Ectodermal cell (in vitro differentiated cells): ENCODE measurements around the gene LDLRAD3.

Experiments used
- H3K27ac ChIP-seq: 2 replicates; pipeline ENCODE4 v1.7.0; 2013; ENCODE audit warnings: mild to moderate bottlenecking, low read depth, low read length; ENCODE audit not compliant: insufficient read depth, poor library complexity, severe bottlenecking
- H3K27me3 ChIP-seq: 2 replicates; pipeline ENCODE4 v1.7.0; 2013; ENCODE audit warnings: mild to moderate bottlenecking, low read length; ENCODE audit not compliant: insufficient read depth, control insufficient read depth, poor library complexity, severe bottlenecking
- H3K36me3 ChIP-seq: one replicate; pipeline ENCODE4 v1.7.0; 2013; ENCODE audit warnings: low read length; ENCODE audit not compliant: control insufficient read depth, insufficient read depth
- H3K4me1 ChIP-seq: one replicate; pipeline ENCODE4 v1.7.0; 2013; ENCODE audit warnings: low read length; ENCODE audit not compliant: control insufficient read depth, insufficient read depth
- H3K4me3 ChIP-seq: 2 replicates; pipeline ENCODE4 v1.7.0; 2013; ENCODE audit warnings: low read depth, low read length, control low read depth; ENCODE audit not compliant: insufficient read depth
- H3K9me3 ChIP-seq: 2 replicates; pipeline ENCODE4 v1.7.0; 2013; ENCODE audit warnings: mild to moderate bottlenecking, low read length, moderate library complexity; ENCODE audit not compliant: control insufficient read depth
- WGBS, 2 experiments: methylation state at CpG; one replicate each; pipeline ENCODE4 v1.1.7; 2013; ENCODE audit warnings: missing lambda C conversion rate in 2 of 2; 5-methylcytosine and 5-hydroxymethylcytosine counted together

Gene LDLRAD3

DNA sequence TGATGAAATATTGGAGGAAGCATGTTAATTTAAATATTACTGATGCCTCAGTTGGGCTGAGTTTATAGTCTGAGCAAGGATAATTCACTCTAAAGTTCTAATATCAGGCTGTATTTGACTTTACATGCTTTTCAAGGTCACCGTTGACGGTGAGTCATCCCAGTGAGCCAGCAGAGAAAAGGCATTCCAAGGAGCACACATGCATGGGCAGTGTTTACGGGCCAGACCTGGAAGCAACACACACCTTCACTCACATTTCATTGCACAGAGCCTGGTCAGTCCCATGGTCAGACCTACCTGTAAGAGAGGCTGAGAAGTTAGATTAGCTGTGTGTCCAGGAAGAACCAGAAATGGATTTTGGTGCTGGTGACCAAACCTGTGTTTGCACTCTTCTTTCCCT is 291.9 kb downstream of the LDLRAD3 start:
- Histone ChIP-seq H3K9me3 (no peaks in the 10 kb centered on the region), H3K4me1 (peaks cover 2% of the 10 kb centered on the region), H3K36me3 (no peaks in the 10 kb centered on the region), H3K4me3 (no peak overlapping the region), H3K27ac (no peak overlapping the region), H3K27me3 (no peaks in the 10 kb centered on the region)
- WGBS, 2 experiments, result 91 to 98% methylated on average over 3 of the region's 3 CpGs

DNA sequence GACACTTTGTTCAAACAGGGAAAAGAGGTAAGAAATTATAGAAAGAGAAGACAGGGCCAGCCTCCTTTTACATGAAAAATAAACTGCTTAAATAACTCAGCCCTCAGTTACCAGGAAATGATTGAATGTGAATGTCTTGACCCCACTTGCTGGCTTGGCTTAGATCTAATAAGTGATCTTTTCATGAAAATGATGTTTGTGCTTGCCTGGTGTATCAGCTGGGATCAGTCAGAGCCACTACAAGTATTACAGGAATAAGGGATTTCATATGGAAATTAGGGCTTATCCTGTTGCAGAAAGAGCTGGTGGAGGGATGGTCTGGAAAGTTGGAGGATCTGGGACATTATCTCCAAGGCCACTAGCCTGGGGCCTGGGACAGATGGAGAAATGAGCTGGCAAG is 293.5 kb downstream of the LDLRAD3 start:
- Histone ChIP-seq H3K27ac (no peak overlapping the region), H3K4me1 (no peaks in the 10 kb centered on the region), H3K36me3 (no peaks in the 10 kb centered on the region), H3K27me3 (no peaks in the 10 kb centered on the region), H3K4me3 (no peak overlapping the region), H3K9me3 (no peaks in the 10 kb centered on the region)

DNA sequence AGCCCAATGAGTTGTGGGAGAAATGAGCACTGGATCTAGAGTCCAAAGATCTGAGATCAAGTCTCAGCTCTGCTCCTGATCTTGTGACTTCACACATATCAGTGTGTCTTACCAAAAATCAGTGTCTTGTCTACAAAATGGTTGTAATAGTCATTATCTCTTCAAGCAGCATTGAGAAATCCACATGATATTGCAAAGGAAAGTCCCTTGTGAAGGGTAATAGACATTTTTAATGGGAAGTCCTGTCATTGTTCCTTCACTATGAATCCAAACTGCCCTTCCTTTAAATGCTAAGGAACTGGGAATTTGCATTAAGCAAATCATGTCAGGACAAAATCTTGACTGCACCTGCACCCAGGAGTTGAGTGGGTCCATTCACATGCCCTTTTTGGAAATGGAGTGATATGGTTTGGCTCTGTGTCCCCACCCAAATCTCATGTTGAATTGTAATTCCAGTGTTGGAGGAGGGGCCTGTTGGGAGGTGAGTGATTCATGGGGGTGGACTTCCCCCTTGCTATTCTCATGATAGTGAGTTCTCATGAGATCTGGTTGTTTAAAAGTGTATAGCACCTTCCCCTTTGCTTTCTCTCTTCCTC is 294.3 kb downstream of the LDLRAD3 start:
- Histone ChIP-seq H3K27ac (no peak overlapping the region), H3K4me3 (no peak overlapping the region), H3K27me3 (no peaks in the 10 kb centered on the region), H3K36me3 (no peaks in the 10 kb centered on the region), H3K4me1 (no peaks in the 10 kb centered on the region), H3K9me3 (no peaks in the 10 kb centered on the region)

DNA sequence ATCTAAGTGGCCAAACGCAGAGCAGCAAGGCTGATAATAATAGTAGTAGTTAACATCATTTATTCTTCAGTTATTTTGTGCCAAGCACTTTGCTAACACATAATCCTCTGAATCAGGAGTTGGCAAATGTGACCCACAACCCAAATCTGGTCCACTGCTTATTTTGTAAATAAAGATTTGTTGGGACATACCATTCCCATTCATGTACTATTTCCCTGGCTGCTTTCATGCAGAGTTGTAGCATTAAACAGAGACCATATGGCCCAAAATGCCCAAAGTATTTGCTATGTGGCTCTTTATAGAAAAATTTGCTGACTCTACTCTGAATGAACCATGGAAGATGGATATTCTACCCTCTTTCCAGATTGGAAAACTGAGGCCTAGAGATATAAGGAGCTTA is 295.0 kb downstream of the LDLRAD3 start:
- Histone ChIP-seq H3K4me1 (no peaks in the 10 kb centered on the region), H3K36me3 (no peaks in the 10 kb centered on the region), H3K27ac (no peak overlapping the region), H3K4me3 (no peak overlapping the region), H3K9me3 (no peaks in the 10 kb centered on the region), H3K27me3 (no peaks in the 10 kb centered on the region)
- WGBS, 2 experiments, result 80 to 86% methylated on average over 1 of the region's 1 CpG

DNA sequence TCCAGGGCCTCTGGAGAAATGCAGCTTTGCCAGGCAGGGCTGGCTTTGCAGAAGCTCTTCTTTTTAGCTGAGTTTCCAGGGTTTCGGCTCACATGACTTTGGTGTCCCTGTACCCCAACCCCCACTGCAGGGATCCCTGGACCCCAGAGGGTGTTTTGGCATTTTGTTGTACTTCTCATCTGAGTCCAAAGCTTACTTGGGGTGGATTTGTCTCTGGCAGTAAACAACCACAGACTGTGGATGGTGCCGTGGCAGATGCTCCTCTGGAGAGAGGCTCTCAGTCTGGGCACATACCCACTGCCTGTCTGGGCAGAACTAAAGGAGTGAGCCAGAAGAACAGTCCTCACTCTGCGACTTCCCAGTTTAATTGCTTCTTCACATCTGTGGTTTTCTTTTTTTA is 295.8 kb downstream of the LDLRAD3 start:
- Histone ChIP-seq H3K4me3 (no peak overlapping the region), H3K36me3 (no peaks in the 10 kb centered on the region), H3K4me1 (no peaks in the 10 kb centered on the region), H3K27ac (no peak overlapping the region), H3K9me3 (no peaks in the 10 kb centered on the region), H3K27me3 (no peaks in the 10 kb centered on the region)
- WGBS, 2 experiments, result 94 to 99% methylated on average over 3 of the region's 3 CpGs

DNA sequence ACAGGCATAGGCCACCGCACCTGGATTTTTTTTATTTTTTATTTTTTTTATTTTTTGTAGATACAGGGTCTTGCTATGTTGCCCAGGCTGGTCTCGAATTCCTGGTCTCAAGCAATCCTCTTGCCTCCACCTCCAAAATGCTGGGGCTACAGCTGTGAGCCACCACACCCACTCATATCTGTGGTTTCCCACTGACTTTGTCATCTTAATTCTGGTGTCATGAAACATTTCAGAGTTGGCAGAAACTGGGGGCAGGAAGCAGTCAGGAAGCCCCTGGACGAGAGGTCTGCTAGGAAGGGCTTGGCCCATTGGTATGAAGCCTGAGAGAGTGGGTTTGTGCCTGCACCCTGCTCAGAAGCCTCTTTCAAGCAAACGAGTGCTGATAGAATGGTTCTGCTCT is 296.3 kb downstream of the LDLRAD3 start:
- WGBS, 2 experiments, result 92 to 95% methylated on average over 3 of the region's 4 CpGs
- H3K4me1 ChIP-seq, result no peaks in the 10 kb centered on the region
- no peaks in the 10 kb centered on the region for H3K36me3 ChIP-seq
- H3K27ac ChIP-seq, result no peak overlapping the region
- H3K9me3 ChIP-seq, result no peaks in the 10 kb centered on the region
- H3K4me3 ChIP-seq, result no peak overlapping the region
- no peaks in the 10 kb centered on the region for H3K27me3 ChIP-seq

DNA sequence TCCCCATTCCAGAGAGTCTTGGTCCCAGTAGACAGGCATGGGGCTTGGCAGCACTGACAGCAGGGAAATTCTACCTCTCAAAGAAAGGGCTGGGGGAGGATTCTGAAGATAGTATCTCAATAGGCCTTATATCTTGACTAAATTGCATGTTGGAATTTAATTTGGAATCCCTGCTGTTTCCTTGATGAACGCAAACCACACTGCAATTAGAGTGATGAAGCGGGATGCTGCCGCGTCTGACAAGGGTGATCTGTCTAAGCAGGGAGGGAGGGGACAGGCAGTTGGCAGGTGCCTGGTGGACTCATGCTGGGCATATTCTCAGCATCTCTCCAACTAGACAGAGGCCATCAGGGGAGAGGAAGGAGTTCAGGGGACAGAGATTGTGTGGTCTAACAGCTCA is 296.9 kb downstream of the LDLRAD3 start:
- 88 to 94% methylated on average over 4 of the region's 4 CpGs for WGBS, 2 experiments

DNA sequence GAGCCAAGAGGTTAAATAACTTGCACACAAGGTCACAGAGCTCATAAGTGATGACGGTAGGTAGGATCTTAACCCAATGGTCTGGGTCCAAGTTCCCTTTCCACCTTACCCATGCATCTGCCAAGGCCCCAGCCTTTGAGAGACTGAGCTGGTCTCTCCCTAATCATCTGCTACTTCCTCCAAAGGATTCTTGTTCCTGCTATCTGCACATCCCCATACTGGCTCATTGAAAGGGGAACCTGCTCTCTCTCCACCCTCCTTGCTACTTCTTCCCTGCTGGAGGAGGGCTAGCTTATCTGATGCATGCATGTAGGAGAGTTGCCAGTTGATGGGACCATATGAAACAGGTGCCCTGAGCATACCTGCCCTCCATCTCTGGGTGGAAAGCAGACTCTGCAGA is 297.6 kb downstream of the LDLRAD3 start:
- H3K9me3 ChIP-seq, result no peaks in the 10 kb centered on the region
- H3K4me3 ChIP-seq, result no peak overlapping the region
- WGBS, 2 experiments, result 95 to 98% methylated on average over 1 of the region's 1 CpG
- no peaks in the 10 kb centered on the region for H3K36me3 ChIP-seq
- no peaks in the 10 kb centered on the region for H3K27me3 ChIP-seq
- H3K27ac ChIP-seq, result no peak overlapping the region
- H3K4me1 ChIP-seq, result no peaks in the 10 kb centered on the region

More for the DNA sequence above, 296.9 kb downstream of the LDLRAD3 start:
- Histone ChIP-seq H3K4me1 (no peaks in the 10 kb centered on the region), H3K27ac (no peak overlapping the region), H3K27me3 (no peaks in the 10 kb centered on the region), H3K36me3 (no peaks in the 10 kb centered on the region), H3K4me3 (no peak overlapping the region), H3K9me3 (no peaks in the 10 kb centered on the region)

DNA sequence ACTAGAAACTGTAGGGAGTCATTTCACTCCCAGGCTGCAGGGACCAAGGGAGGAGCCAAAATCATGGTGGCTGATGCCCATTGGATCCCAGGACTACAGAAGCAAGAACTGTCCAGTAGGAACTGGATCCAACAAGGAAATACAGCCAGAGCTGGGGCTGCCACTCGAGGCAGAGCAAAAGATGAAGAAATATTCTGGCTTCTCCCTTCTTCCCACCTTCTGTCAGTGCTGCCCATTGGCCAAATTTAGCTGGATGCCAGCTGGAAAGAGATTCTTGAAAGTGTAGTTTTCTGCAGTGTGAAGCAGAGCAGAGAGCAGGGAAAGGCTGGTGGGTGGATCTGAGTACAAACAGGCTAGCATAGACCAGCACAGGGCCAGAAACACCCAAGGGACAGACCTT is 299.8 kb downstream of the LDLRAD3 start:
- H3K4me1 ChIP-seq, result no peaks in the 10 kb centered on the region
- H3K27ac ChIP-seq, result no peak overlapping the region
- no peaks in the 10 kb centered on the region for H3K27me3 ChIP-seq
- H3K36me3 ChIP-seq, result no peaks in the 10 kb centered on the region
- H3K9me3 ChIP-seq, result no peaks in the 10 kb centered on the region
- H3K4me3 ChIP-seq, result no peak overlapping the region
- 90 to 91% methylated on average over 1 of the region's 1 CpG for WGBS, 2 experiments

DNA sequence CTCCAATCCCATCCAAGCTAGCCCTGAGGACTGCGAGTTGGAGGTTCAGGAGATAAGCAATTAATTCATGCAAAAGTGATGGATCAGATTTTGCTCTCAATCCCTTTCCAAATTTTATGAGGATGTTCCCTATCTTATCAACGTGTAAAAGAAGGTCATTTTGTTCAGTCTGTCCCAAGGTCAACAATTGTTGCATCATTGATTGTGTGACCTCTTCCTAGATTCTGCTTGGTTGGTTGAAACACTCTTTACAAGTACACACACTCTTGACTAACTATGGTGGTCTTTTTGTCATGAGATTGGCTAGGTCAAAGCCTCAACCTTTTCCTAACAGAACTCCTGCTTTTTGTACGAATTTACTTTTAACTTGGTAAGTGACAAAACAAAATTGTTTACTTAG is 303.6 kb downstream of the LDLRAD3 start:
- H3K9me3 ChIP-seq, result peaks cover 7% of the 10 kb centered on the region
- no peaks in the 10 kb centered on the region for H3K27me3 ChIP-seq
- H3K4me1 ChIP-seq, result peaks cover 12% of the 10 kb centered on the region
- no peak overlapping the region for H3K27ac ChIP-seq
- WGBS, 2 experiments, result 62 to 90% methylated on average over 2 to 3 of the region's 3 CpGs
- H3K36me3 ChIP-seq, result no peaks in the 10 kb centered on the region
- H3K4me3 ChIP-seq, result no peak overlapping the region

DNA sequence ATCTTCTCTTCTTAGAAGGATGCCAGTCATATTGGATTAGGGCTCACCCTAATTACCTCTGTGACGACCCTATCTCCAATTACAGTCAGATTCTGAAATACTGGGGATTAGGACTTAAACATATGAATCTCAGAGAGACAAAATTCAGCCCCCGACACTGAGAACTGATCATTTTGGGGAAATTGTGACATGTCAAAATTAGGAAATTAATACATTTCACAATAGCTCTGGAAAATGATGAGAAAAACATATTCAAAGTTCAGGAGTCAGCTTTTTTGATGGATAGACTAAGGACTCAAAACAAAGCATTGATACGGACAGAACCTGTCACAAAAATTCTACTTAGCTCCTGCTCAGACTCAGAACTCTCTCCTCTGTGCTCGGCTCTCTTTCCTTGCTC is 304.6 kb downstream of the LDLRAD3 start:
- Histone ChIP-seq H3K36me3 (no peaks in the 10 kb centered on the region), H3K9me3 (peaks cover 7% of the 10 kb centered on the region), H3K27ac (no peak overlapping the region), H3K4me1 (peaks cover 19% of the 10 kb centered on the region), H3K4me3 (no peak overlapping the region), H3K27me3 (no peaks in the 10 kb centered on the region)
- WGBS, 2 experiments, result 86 to 94% methylated on average over 4 of the region's 4 CpGs
